ENCODE measurements around the gene SCT.

The SCT gene

GRCh38 chr11:611001-611996 is 15.7 kb downstream of the SCT start:
- Histone ChIP-seq H3K4me1 (ENCODE audit: control insufficient read depth, insufficient read depth, low read length) (no peaks in the 10 kb centered on the region), H3K36me3 (ENCODE audit: control insufficient read depth in 2 of 2, insufficient read depth in 1 of 2, low read length in 2 of 2) (peaks cover 0 to 82% of the 10 kb centered on the region in 2 experiments; a peak in 1 of 3 replicates), H3K27ac (ENCODE audit: extremely low read depth, low read depth, low read length) (no peak overlapping the region), H3K9me3 (ENCODE audit: control insufficient read depth, insufficient read depth, low read depth, low read length) (no peaks in the 10 kb centered on the region), H3K4me3 (ENCODE audit: low read depth, low read length) (no peak overlapping the region)
- POLR2A ChIA-PET: interaction anchor here (1.0 kb wide), 1 partner anchor 35 kb away, joined by 3 read pairs; the partner anchor contains the start of gene PHRF1
- CTCF ChIA-PET: interaction anchor here (0.6 to 2.2 kb wide), 4 partner anchors 35 to 85 kb away, joined by 3 to 9 read pairs (median 3); partner anchors contain the start of gene PHRF1
- no peak for TF ChIP-seq ZNF335 (tag by site-specific recombination; conservative IDR thresholded peaks at IDR 0.05)
- no peak for TF ChIP-seq ZNF785 (tag by site-specific recombination; IDR thresholded peaks at IDR 0.05)
- no peak for TF ChIP-seq OVOL3 (tag by site-specific recombination; IDR thresholded peaks at IDR 0.05)
- no peak for TF ChIP-seq ZNF146 (tag by site-specific recombination; IDR thresholded peaks at IDR 0.05)
- TF ChIP-seq ZBTB20 (tag by site-specific recombination; IDR thresholded peaks at IDR 0.05): no peak
- no peak for TF ChIP-seq ZNF777 (tag by site-specific recombination; IDR thresholded peaks at IDR 0.05; ENCODE audit: borderline replicate concordance)
- TF ChIP-seq, protein P1, sequence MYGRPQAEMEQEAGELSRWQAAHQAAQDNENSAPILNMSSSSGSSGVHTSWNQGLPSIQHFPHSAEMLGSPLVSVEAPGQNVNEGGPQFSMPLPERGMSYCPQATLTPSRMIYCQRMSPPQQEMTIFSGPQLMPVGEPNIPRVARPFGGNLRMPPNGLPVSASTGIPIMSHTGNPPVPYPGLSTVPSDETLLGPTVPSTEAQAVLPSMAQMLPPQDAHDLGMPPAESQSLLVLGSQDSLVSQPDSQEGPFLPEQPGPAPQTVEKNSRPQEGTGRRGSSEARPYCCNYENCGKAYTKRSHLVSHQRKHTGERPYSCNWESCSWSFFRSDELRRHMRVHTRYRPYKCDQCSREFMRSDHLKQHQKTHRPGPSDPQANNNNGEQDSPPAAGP (tag by site-specific recombination; IDR thresholded peaks at IDR 0.05): no peak
- TF ChIP-seq GLI4 (tag by site-specific recombination; IDR thresholded peaks at IDR 0.05): no peak
- no peak for TF ChIP-seq YY1 (tag by site-specific recombination; IDR thresholded peaks at IDR 0.05)
- TF ChIP-seq ZNF585B (tag by site-specific recombination; IDR thresholded peaks at IDR 0.05): no peak
- no peak for TF ChIP-seq HOXD13 (CRISPR knock-in tag; IDR thresholded peaks at IDR 0.05; ENCODE audit: borderline replicate concordance)
- no peak for TF ChIP-seq ZNF114 (tag by site-specific recombination; IDR thresholded peaks at IDR 0.05)
- TF ChIP-seq ZNF366 (tag by site-specific recombination; conservative IDR thresholded peaks at IDR 0.05): no peak
- no peak for TF ChIP-seq PRDM2 (tag by site-specific recombination; IDR thresholded peaks at IDR 0.05; ENCODE audit: borderline replicate concordance)

DNA sequence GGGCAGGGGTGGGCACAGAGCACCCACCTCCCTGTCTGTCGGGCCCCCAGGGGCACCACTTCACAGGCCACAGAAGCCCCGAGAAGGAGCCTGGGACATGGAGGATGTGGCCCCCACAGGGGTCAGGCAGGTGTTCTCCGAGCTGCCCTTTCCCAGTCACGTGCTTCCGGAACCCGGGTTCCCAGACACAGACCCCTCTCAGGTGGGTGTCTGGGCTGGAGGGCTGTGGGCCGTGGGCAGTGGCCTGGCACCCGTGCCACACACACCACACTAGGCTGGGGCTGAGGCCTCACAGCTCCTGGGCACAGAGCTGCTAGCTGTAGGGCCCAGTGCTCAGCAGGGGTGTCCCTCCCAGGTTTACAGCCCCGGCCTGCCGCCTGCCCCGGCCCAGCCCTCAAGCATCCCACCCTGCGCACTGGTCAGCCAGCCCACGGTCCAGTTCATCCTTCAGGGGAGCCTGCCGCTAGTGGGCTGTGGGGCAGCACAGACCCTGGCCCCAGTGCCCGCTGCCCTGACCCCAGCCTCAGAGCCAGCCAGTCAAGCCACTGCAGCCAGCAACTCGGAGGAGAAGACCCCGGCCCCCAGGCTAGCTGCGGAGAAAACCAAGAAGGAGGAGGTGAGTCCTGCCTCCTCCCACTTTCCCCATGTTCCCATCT is 16.7 kb downstream of the SCT start:
- CTCF ChIA-PET: interaction anchor here (0.6 kb wide), 1 partner anchor 86 kb away, joined by 3 read pairs; no protein-coding TSS in a partner anchor
- POLR2A ChIA-PET: no interaction called here

More for the DNA sequence above, 16.7 kb downstream of the SCT start:
- H3K9me3 ChIP-seq (ENCODE audit: control insufficient read depth, insufficient read depth, low read depth, low read length): no peaks in the 10 kb centered on the region
- H3K4me3 ChIP-seq (ENCODE audit: low read depth, low read length): no peak overlapping the region
- no peaks in the 10 kb centered on the region for H3K4me1 ChIP-seq (ENCODE audit: control insufficient read depth, insufficient read depth, low read length)
- H3K27ac ChIP-seq (ENCODE audit: extremely low read depth, low read depth, low read length): no peak overlapping the region
- peaks cover 0 to 92% of the 10 kb centered on the region in 2 experiments; a peak in 1 of 3 replicates for H3K36me3 ChIP-seq (ENCODE audit: control insufficient read depth in 2 of 2, insufficient read depth in 1 of 2, low read length in 2 of 2)
- TF ChIP-seq ZNF660 (tag by site-specific recombination; IDR thresholded peaks at IDR 0.05) (no peak), ZNF341 (tag by site-specific recombination; IDR thresholded peaks at IDR 0.05; ENCODE audit: low read depth) (no peak), ZSCAN18 (tag by site-specific recombination; IDR thresholded peaks at IDR 0.05) (no peak), PBX3 (CRISPR knock-in tag; IDR thresholded peaks at IDR 0.05) (no peak), ZNF704 (tag by site-specific recombination; IDR thresholded peaks at IDR 0.05) (no peak), ZNF292 (tag by site-specific recombination; IDR thresholded peaks at IDR 0.05; ENCODE audit: borderline replicate concordance, low read depth) (no peak)
